ENCODE measurements around the gene CAMSAP1.

The CAMSAP1 gene

GRCh38 chr9:135790850-135791249 lies 116.5 kb downstream of the CAMSAP1 start (continued):
- TF ChIP-seq, protein P1, sequence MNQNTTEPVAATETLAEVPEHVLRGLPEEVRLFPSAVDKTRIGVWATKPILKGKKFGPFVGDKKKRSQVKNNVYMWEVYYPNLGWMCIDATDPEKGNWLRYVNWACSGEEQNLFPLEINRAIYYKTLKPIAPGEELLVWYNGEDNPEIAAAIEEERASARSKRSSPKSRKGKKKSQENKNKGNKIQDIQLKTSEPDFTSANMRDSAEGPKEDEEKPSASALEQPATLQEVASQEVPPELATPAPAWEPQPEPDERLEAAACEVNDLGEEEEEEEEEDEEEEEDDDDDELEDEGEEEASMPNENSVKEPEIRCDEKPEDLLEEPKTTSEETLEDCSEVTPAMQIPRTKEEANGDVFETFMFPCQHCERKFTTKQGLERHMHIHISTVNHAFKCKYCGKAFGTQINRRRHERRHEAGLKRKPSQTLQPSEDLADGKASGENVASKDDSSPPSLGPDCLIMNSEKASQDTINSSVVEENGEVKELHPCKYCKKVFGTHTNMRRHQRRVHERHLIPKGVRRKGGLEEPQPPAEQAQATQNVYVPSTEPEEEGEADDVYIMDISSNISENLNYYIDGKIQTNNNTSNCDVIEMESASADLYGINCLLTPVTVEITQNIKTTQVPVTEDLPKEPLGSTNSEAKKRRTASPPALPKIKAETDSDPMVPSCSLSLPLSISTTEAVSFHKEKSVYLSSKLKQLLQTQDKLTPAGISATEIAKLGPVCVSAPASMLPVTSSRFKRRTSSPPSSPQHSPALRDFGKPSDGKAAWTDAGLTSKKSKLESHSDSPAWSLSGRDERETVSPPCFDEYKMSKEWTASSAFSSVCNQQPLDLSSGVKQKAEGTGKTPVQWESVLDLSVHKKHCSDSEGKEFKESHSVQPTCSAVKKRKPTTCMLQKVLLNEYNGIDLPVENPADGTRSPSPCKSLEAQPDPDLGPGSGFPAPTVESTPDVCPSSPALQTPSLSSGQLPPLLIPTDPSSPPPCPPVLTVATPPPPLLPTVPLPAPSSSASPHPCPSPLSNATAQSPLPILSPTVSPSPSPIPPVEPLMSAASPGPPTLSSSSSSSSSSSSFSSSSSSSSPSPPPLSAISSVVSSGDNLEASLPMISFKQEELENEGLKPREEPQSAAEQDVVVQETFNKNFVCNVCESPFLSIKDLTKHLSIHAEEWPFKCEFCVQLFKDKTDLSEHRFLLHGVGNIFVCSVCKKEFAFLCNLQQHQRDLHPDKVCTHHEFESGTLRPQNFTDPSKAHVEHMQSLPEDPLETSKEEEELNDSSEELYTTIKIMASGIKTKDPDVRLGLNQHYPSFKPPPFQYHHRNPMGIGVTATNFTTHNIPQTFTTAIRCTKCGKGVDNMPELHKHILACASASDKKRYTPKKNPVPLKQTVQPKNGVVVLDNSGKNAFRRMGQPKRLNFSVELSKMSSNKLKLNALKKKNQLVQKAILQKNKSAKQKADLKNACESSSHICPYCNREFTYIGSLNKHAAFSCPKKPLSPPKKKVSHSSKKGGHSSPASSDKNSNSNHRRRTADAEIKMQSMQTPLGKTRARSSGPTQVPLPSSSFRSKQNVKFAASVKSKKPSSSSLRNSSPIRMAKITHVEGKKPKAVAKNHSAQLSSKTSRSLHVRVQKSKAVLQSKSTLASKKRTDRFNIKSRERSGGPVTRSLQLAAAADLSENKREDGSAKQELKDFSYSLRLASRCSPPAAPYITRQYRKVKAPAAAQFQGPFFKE (tag by site-specific recombination; IDR thresholded peaks at IDR 0.05; ENCODE audit: borderline replicate concordance), result no peak
- TF ChIP-seq, protein P2, sequence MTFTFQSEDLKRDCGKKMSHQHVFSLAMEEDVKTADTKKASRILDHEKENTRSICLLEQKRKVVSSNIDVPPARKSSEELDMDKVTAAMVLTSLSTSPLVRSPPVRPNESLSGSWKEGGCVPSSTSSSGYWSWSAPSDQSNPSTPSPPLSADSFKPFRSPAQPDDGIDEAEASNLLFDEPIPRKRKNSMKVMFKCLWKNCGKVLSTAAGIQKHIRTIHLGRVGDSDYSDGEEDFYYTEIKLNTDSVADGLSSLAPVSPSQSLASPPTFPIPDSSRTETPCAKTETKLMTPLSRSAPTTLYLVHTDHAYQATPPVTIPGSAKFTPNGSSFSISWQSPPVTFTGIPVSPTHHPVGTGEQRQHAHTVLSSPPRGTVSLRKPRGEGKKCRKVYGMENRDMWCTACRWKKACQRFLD (tag by site-specific recombination; IDR thresholded peaks at IDR 0.05), result no peak
- no peak for TF ChIP-seq ZNF394 (tag by site-specific recombination; IDR thresholded peaks at IDR 0.05; ENCODE audit: borderline replicate concordance)

- H3K4me1 ChIP-seq (ENCODE audit: control insufficient read depth, insufficient read depth, low read length), result no peaks in the 10 kb centered on the region
- POLR2A ChIA-PET, result no interaction called here
- CTCF ChIA-PET, result no interaction called here
Measured at GRCh38 chr9:135790356-135790755, 117.0 kb downstream of the CAMSAP1 start.

DNA sequence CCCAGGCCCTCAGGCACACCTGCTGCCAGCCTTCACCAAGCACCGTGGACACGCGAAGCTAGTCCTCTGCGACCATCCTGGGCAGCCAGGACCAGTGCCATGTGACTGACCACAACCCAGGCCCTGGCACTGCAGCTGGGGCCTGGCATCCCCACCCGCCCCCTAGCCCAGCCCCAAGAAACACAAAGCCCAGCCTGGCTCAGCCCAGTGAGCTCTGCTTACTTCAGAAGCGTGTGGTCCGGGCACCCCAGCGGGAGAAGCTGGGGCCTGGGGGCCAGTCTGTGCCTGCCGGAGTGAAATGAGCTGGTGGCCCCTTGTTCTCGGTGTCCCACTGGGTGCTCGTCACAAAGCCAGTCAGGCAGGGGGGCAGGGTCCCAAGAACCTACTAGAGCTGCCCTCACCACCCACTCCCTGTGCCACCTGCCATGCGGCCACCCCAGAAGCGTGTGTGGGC lies 117.5 kb downstream of the CAMSAP1 start:
- Histone ChIP-seq H3K27ac (ENCODE audit: extremely low read depth, low read depth, low read length) (no peak overlapping the region), H3K9me3 (ENCODE audit: control insufficient read depth, insufficient read depth, low read depth, low read length) (no peaks in the 10 kb centered on the region), H3K36me3 (ENCODE audit: control insufficient read depth in 2 of 2, insufficient read depth in 1 of 2, low read length in 2 of 2) (no peaks in the 10 kb centered on the region), H3K4me3 (ENCODE audit: low read depth, low read length) (no peak overlapping the region), H3K4me1 (ENCODE audit: control insufficient read depth, insufficient read depth, low read length) (no peaks in the 10 kb centered on the region)
- peak; percentile 46; the same call in 1 of the 2 replicates for TF ChIP-seq ZIC2 (tag by site-specific recombination; IDR thresholded peaks at IDR 0.05)
- no peak for TF ChIP-seq MEIS1 (CRISPR knock-in tag; IDR thresholded peaks at IDR 0.05; ENCODE audit: borderline replicate concordance)
- POLR2A ChIA-PET, result no interaction called here
- CTCF ChIA-PET, result interaction anchor here (0.6 kb wide), 1 partner anchor 194 kb away, joined by 3 read pairs; no protein-coding TSS in a partner anchor

More at GRCh38 chr9:135790356-135790755, 117.0 kb downstream of the CAMSAP1 start:
- TF ChIP-seq ZNF211 (tag by site-specific recombination; IDR thresholded peaks at IDR 0.05; ENCODE audit: low read depth) (no peak), ZNF362 (tag by site-specific recombination; IDR thresholded peaks at IDR 0.05) (no peak), ZNF473 (tag by site-specific recombination; IDR thresholded peaks at IDR 0.05) (no peak), KLF7 (tag by site-specific recombination; IDR thresholded peaks at IDR 0.05; ENCODE audit: borderline replicate concordance) (no peak)
- TF ChIP-seq, protein P3, sequence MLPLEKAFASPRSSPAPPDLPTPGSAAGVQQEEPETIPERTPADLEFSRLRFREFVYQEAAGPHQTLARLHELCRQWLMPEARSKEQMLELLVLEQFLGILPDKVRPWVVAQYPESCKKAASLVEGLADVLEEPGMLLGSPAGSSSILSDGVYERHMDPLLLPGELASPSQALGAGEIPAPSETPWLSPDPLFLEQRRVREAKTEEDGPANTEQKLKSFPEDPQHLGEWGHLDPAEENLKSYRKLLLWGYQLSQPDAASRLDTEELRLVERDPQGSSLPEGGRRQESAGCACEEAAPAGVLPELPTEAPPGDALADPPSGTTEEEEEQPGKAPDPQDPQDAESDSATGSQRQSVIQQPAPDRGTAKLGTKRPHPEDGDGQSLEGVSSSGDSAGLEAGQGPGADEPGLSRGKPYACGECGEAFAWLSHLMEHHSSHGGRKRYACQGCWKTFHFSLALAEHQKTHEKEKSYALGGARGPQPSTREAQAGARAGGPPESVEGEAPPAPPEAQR (tag by site-specific recombination; IDR thresholded peaks at IDR 0.05), result no peak
- H3K4me3 ChIP-seq (ENCODE audit: low read depth, low read length), result no peak overlapping the region
- no peak overlapping the region for H3K27ac ChIP-seq (ENCODE audit: extremely low read depth, low read depth, low read length)
- H3K36me3 ChIP-seq (ENCODE audit: control insufficient read depth in 2 of 2, insufficient read depth in 1 of 2, low read length in 2 of 2), result no peaks in the 10 kb centered on the region
- no peaks in the 10 kb centered on the region for H3K9me3 ChIP-seq (ENCODE audit: control insufficient read depth, insufficient read depth, low read depth, low read length)
